ENCODE data around the gene CEACAM3. TPM values are rescaled to one million over a fixed set of nuclear protein-coding genes. Genes with fewer than 3 reads are reported as not detected.

The CEACAM3 gene
- total RNA-seq, 1 experiment from 2014 or later: not detected

- Histone ChIP-seq H2BK15ac (ENCODE audit: low read depth, low read length) (no peak overlapping the region), H3K9ac (ENCODE audit: extremely low read depth, insufficient read length, low read length) (no peak overlapping the region), H2BK5ac (ENCODE audit: insufficient read length, low read length) (no peak overlapping the region), H4K5ac (ENCODE audit: insufficient read length, low read depth, low read length) (no peak overlapping the region), H3K18ac (ENCODE audit: insufficient read length, low read depth, low read length) (no peak overlapping the region), H3K23ac (ENCODE audit: insufficient read length, low read depth, low read length) (no peak overlapping the region), H3K27ac (ENCODE audit: insufficient read length, low read depth, low read length) (no peak overlapping the region), H4K91ac (ENCODE audit: insufficient read length, low read depth, low read length) (no peak overlapping the region), H3K56ac (ENCODE audit: insufficient read length, low read depth, low read length) (no peak overlapping the region), H2BK20ac (ENCODE audit: low read depth, low read length, poor library complexity, severe bottlenecking) (no peak overlapping the region), H3K4me1 (ENCODE audit: insufficient read depth, low read length) (no peaks in the 10 kb centered on the region; the same call in 1 of the 2 replicates), H3K9me3 (ENCODE audit: control insufficient read depth, low read depth, low read length) (no peaks in the 10 kb centered on the region), H3K4me2 (ENCODE audit: insufficient read depth, insufficient read length, low read length) (no peak overlapping the region), H4K8ac (replicated peaks; ENCODE audit: insufficient read length, low read depth, low read length) (no peak overlapping the region), H2BK120ac (ENCODE audit: low read depth, low read length, poor library complexity, severe bottlenecking) (no peak overlapping the region), H3T11ph (ENCODE audit: low read length) (no peak overlapping the region), H2BK12ac (ENCODE audit: insufficient read length, low read depth, low read length) (no peak overlapping the region), H3K14ac (ENCODE audit: insufficient read depth, low read length) (no peak overlapping the region), H3K27me3 (ENCODE audit: insufficient read depth, low read length) (no peaks in the 10 kb centered on the region), H2AFZ (ENCODE audit: low read length) (no peak overlapping the region), H2AK5ac (ENCODE audit: insufficient read length, low read length) (no peak overlapping the region), H3K4ac (ENCODE audit: low read depth, low read length) (no peak overlapping the region), H3K79me1 (ENCODE audit: insufficient read depth, low read depth, low read length, poor library complexity, severe bottlenecking) (no peaks in the 10 kb centered on the region), H3K79me2 (ENCODE audit: insufficient read depth, low read length) (no peaks in the 10 kb centered on the region), H4K20me1 (ENCODE audit: control insufficient read depth, insufficient read depth, insufficient read length) (no peaks in the 10 kb centered on the region), H3K23me2 (ENCODE audit: insufficient read length, low read depth, low read length, poor library complexity, severe bottlenecking) (no peaks in the 10 kb centered on the region)
- Mint-ChIP-seq H3K36me3 (ENCODE audit: insufficient read depth in 1 of 3, low read depth in 3 of 3) (no peaks in the 10 kb centered on the region), H3K27ac (no peak overlapping the region), H3K27me3 (ENCODE audit: low read depth) (peaks cover 52% of the 10 kb centered on the region), H3K9me3 (peaks cover 0 to 7% of the 10 kb centered on the region in 2 experiments; a peak in 2 of 5 replicates), H3K4me1 (peaks cover 0 to 3% of the 10 kb centered on the region in 2 experiments; a peak in 2 of 4 replicates), H3K4me3 (no peak overlapping the region)
- WGBS (ENCODE audit: extremely low coverage, insufficient read length, low lambda C conversion rate): no CpG with 5 or more reads among the region's 2 CpGs
- TF ChIP-seq CTCF (conservative IDR thresholded peaks at IDR 0.05): no peak
- no peak for DNase-seq
These were observed 57.0 kb downstream of the CEACAM3 start for GRCh38 chr19:41853344-41853743.
